Mucosa of rectum (tissue), 2 donors: ENCODE data around the gene RBBP7.
"Not testable (repeated sequence)": the region's sequence is repeated elsewhere in the genome, so short reads cannot be mapped to it uniquely, and the experiment has no call there.

Experiments
- H3K27ac ChIP-seq, 2 donors: one replicate each; pipeline ENCODE4 v1.7.0; 2013; ENCODE audit warnings: inconsistent platforms in 2 of 2, low read depth in 2 of 2, low read length in 2 of 2
- H3K27me3 ChIP-seq, 2 donors: one replicate each; pipeline ENCODE4 v1.7.0; 2013; ENCODE audit warnings: low read length in 2 of 2; ENCODE audit not compliant: control insufficient read depth in 2 of 2, insufficient read depth in 2 of 2
- H3K36me3 ChIP-seq, 2 donors: one replicate each; pipeline ENCODE4 v1.7.0; 2013; ENCODE audit warnings: low read length in 2 of 2; ENCODE audit not compliant: control insufficient read depth in 2 of 2, insufficient read depth in 2 of 2
- H3K4me1 ChIP-seq, 2 donors: one replicate each; pipeline ENCODE4 v1.7.0; 2013; ENCODE audit warnings: low read length in 2 of 2, mild to moderate bottlenecking in 1 of 2; ENCODE audit not compliant: control insufficient read depth in 2 of 2, insufficient read depth in 2 of 2
- H3K4me3 ChIP-seq, 2 donors: one replicate each; pipeline ENCODE4 v1.7.0; 2013; ENCODE audit warnings: low read length in 2 of 2
- H3K9ac ChIP-seq, 2 donors: one replicate each; pipeline ENCODE4 v1.7.0; 2013; ENCODE audit warnings: low read length in 2 of 2, low read depth in 1 of 2, mild to moderate bottlenecking in 1 of 2
- H3K9me3 ChIP-seq, 2 donors: one replicate each; pipeline ENCODE4 v1.7.0; 2013; ENCODE audit warnings: low read length in 2 of 2; ENCODE audit not compliant: control insufficient read depth in 2 of 2
- donor health status: healthy.
- donor health status: Normal muscosa, but diverticular disease.

RBBP7 gene

GRCh38 chrX:16868920-16869319 is 1.2 kb downstream of the RBBP7 start:
- no peaks in the 10 kb centered on the region for H3K9me3 ChIP-seq
- peaks cover 0 to 7% of the 10 kb centered on the region in 2 donors for H3K4me1 ChIP-seq
- H3K4me3 ChIP-seq: peak overlapping the region; percentile 76 to 82
- H3K27ac ChIP-seq: peak overlapping the region in 1 of 2 donors; percentile 88
- H3K9ac ChIP-seq: peak overlapping the region in 1 of 2 donors; percentile 54
- no peaks in the 10 kb centered on the region for H3K36me3 ChIP-seq
- H3K27me3 ChIP-seq: peaks cover 2 to 5% of the 10 kb centered on the region in 2 donors

- H3K9ac ChIP-seq: no peak overlapping the region
- H3K36me3 ChIP-seq: no peaks in the 10 kb centered on the region
- peaks cover 2 to 5% of the 10 kb centered on the region in 2 donors for H3K27me3 ChIP-seq
- H3K27ac ChIP-seq: no peak overlapping the region
- no peak overlapping the region for H3K4me3 ChIP-seq
- H3K4me1 ChIP-seq: peaks cover 0 to 7% of the 10 kb centered on the region in 2 donors
- H3K9me3 ChIP-seq: no peaks in the 10 kb centered on the region
Observed at GRCh38 chrX:16867947-16868346, 2.2 kb downstream of the RBBP7 start.

DNA sequence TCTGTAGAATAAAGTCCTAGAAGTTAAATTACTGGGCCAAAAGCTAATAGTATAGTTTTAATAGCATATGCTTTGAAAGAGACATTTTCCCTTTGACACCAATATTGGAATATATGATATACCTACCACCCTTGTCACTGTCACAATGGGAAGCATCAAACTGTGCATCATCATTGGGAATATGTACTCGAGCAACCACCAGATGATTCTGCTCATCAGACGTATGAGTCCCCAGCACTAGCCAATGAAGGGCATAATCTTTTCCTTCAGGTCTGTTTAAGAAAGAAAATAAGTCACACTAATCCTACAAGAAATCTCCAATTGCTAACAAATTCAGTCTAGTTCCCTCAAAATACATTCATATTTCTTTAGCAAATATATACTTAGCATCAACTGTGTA is 7.3 kb downstream of the RBBP7 start:
- no peaks in the 10 kb centered on the region for H3K9me3 ChIP-seq

GRCh38 chrX:16856744-16857143 is 13.4 kb downstream of the RBBP7 start:
- no peak overlapping the region for H3K9ac ChIP-seq
- H3K27me3 ChIP-seq: peaks cover 5 to 12% of the 10 kb centered on the region in 2 donors
- H3K4me3 ChIP-seq: no peak overlapping the region
- H3K9me3 ChIP-seq: no peaks in the 10 kb centered on the region
- peaks cover 10 to 12% of the 10 kb centered on the region in 2 donors for H3K36me3 ChIP-seq
- H3K4me1 ChIP-seq: no peaks in the 10 kb centered on the region
- no peak overlapping the region for H3K27ac ChIP-seq

More for the DNA sequence above, 7.3 kb downstream of the RBBP7 start:
- no peak overlapping the region for H3K9ac ChIP-seq
- H3K27ac ChIP-seq: no peak overlapping the region
- peaks cover 6 to 9% of the 10 kb centered on the region in 2 donors for H3K36me3 ChIP-seq
- H3K4me1 ChIP-seq: no peaks in the 10 kb centered on the region
- H3K27me3 ChIP-seq: peaks cover 2 to 17% of the 10 kb centered on the region in 2 donors
- H3K4me3 ChIP-seq: no peak overlapping the region

GRCh38 chrX:16856076-16856404 is 14.1 kb downstream of the RBBP7 start:
- H3K4me1 ChIP-seq, H3K9me3 ChIP-seq, H3K9ac ChIP-seq, H3K27ac ChIP-seq, H3K4me3 ChIP-seq: not testable (repeated sequence)
- Histone ChIP-seq H3K36me3 (peaks cover 9 to 10% of the 10 kb centered on the region in 2 donors), H3K27me3 (peaks cover 5 to 12% of the 10 kb centered on the region in 2 donors)

DNA sequence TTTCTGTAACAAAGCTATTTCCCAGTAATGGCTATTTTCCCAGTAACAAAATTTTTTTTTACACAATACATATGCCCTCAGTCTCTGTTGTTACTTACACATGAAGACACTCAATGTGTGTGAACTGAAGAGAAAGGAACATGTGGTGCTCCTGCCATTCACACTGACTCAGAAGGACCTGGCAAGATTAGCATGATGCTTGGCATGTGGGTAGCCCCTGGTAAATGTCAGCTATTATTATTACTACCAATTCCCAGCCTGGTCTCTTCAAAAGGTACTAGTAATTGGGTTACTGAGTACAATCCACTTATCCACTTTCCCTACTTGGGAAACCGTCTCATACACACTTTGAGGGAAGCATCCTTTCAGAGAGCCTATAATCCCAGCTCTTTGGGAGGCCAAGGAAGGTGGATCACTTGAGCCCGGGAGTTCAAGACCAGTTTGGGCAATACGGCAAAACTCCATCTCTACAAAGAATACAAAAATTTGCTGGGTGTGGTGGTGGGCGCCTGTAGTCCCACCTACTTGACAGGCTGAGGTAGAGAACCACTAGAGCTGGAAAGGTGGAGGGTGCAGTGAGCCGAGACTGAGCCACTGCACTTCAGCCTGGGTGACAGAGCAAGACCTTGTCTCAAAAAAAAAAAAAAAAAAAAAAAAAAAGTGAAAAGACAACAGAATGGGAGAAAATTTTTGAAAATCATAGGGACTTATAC is 14.6 kb downstream of the RBBP7 start:
- H3K9ac ChIP-seq: no peak overlapping the region
- no peaks in the 10 kb centered on the region for H3K9me3 ChIP-seq
- H3K27me3 ChIP-seq: peaks cover 5 to 12% of the 10 kb centered on the region in 2 donors
- H3K4me1 ChIP-seq: no peaks in the 10 kb centered on the region
- H3K27ac ChIP-seq: no peak overlapping the region
- no peak overlapping the region for H3K4me3 ChIP-seq
- peaks cover 9 to 10% of the 10 kb centered on the region in 2 donors for H3K36me3 ChIP-seq

GRCh38 chrX:16853537-16853936 is 16.6 kb downstream of the RBBP7 start:
- Histone ChIP-seq H3K36me3 (peaks cover 8 to 11% of the 10 kb centered on the region in 2 donors), H3K27ac (no peak overlapping the region), H3K4me1 (no peaks in the 10 kb centered on the region), H3K9ac (no peak overlapping the region), H3K9me3 (no peaks in the 10 kb centered on the region), H3K4me3 (no peak overlapping the region), H3K27me3 (peaks cover 3 to 5% of the 10 kb centered on the region in 2 donors)

- H3K9ac ChIP-seq: no peak overlapping the region
- no peaks in the 10 kb centered on the region for H3K4me1 ChIP-seq
- H3K36me3 ChIP-seq: peaks cover 8 to 16% of the 10 kb centered on the region in 2 donors
- no peak overlapping the region for H3K27ac ChIP-seq
- H3K4me3 ChIP-seq: no peak overlapping the region
- peaks cover 3 to 5% of the 10 kb centered on the region in 2 donors for H3K27me3 ChIP-seq
- no peaks in the 10 kb centered on the region for H3K9me3 ChIP-seq
Observed at GRCh38 chrX:16852617-16853179, 17.5 kb downstream of the RBBP7 start.

- no peaks in the 10 kb centered on the region for H3K4me1 ChIP-seq
- H3K27ac ChIP-seq: no peak overlapping the region
- peaks cover 8 to 16% of the 10 kb centered on the region in 2 donors for H3K36me3 ChIP-seq
- no peaks in the 10 kb centered on the region for H3K9me3 ChIP-seq
- H3K9ac ChIP-seq: no peak overlapping the region
- peaks cover 3 to 5% of the 10 kb centered on the region in 2 donors for H3K27me3 ChIP-seq
- H3K4me3 ChIP-seq: no peak overlapping the region
Observed at GRCh38 chrX:16851827-16852226, 18.3 kb downstream of the RBBP7 start.

DNA sequence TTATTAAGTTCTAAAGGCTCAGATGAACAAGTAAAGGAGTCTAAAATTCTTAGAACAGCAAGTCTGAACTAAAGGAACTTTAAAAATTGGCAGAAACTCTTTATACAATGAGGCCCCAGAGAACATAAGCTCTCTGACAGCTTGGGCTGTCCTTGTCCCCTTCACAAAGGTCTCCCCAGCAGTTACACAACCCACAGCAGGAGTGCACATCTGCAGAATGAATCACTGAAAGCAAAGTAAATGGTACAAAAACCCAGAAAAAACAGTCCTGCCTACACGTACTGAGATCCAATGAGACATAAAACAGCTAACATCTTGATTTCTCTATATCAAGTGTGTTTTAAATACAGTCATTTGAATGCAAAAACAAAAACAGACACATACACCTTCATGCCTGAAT is 18.7 kb downstream of the RBBP7 start:
- Histone ChIP-seq H3K9me3 (no peaks in the 10 kb centered on the region), H3K36me3 (peaks cover 8 to 16% of the 10 kb centered on the region in 2 donors), H3K27ac (no peak overlapping the region)

More for the DNA sequence above, 18.7 kb downstream of the RBBP7 start:
- H3K27me3 ChIP-seq: peaks cover 3 to 5% of the 10 kb centered on the region in 2 donors
- H3K4me1 ChIP-seq: no peaks in the 10 kb centered on the region
- no peak overlapping the region for H3K9ac ChIP-seq
- no peak overlapping the region for H3K4me3 ChIP-seq
